GM19035 (cell line): Measurements from ENCODE around the gene RPS8.
"Not testable (repeated sequence)": the region's sequence is repeated elsewhere in the genome, so short reads cannot be mapped to it uniquely, and the experiment has no call there.

Experiments
- ATAC-seq: cut with Tn5 transposase; IDR thresholded peaks from one replicate; pipeline ENCODE4 v1.9.1; 2021; ENCODE audit not compliant: unreplicated experiment

The RPS8 gene

DNA sequence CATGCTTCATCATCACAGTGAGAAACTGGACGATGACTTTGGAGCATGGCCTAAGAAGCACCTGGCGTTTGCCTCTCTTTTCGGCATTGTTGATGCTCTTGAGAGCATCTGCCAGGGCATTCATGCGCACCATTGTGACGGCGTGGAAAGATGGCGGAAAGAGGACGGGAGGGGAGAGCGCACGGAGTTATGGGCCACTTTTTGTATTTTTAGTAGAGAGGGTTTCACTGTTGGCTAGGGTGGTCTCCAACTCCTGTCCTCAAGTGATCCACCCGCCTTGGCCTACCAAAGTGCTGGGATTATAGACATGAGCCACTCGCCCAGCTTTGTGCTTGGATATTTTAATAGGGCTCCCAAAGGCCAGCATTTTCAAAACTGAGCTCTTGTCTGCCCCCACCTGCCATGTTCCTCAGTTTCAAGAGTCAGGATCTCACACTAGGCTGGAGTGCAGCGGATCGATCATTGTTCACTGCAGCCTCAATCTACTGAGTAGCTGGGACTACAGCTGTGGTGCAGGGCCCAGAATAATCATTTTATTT lies 5.3 kb downstream of the RPS8 start:
- no peak for ATAC-seq

DNA sequence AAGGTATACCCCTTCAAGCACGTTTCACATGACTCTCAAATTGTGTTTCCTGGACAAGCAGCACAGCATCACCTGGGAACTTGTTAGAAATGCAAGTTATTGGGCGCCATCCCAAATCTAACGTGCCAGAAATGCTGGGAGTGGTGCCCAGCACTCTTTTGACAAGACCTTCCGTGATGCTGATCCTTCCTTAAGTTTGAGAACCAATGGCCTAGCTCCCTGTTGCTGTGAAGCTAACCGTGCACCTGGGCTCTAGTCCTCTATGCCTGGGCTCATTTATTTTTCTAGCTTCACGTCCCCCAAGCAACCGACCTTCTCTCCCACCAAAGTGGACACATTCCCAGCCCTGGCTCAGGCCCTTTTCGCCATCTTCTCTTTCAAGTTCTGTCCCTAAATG lies 8.4 kb downstream of the RPS8 start:
- ATAC-seq, result no peak

DNA sequence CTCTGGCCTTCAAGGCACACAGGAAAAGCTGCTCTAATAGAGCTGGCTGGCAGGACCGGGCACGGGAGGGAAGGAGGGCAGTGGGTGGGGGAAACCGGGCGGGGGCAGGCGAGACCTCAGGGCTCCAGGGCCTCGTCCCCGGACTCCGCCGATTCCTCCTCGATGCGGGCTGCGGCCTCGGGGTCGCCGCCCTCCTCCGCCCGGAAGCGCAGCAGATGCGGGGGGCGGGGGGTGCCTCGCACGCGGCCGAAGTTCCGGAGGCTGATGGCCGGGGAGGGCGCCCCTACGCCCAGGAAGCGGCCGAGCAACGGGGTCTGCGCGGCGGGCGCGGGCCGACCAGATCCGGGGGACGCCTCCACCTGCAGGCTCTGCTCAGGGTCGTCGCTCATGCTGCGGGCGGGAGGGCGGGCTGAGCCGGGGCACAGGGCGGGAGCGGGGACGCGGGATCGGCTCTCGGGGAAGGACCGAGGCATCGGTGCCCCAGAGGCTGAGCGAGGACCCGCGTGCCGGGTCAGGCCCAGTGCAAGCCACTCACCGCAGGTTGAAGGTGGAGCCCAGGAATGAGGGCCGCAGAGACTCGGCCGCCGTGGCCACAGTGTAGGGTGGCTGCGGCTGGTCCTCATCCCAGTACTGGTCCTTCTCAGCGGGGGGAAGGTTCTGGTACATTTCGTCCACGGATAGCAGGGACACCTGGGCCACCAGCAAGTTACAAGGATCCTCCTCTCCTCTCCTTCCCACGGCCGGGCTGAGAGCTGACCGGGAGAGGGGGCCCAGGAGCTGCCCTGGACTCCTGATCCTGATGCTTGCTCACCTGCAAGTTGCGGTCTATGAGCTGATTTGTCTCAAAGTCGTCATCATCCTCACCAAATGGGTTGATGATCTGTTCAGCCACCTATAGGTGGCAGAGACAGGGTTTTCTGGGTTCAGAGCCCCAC lies 9.0 kb downstream of the RPS8 start:
- ATAC-seq, result no peak

DNA sequence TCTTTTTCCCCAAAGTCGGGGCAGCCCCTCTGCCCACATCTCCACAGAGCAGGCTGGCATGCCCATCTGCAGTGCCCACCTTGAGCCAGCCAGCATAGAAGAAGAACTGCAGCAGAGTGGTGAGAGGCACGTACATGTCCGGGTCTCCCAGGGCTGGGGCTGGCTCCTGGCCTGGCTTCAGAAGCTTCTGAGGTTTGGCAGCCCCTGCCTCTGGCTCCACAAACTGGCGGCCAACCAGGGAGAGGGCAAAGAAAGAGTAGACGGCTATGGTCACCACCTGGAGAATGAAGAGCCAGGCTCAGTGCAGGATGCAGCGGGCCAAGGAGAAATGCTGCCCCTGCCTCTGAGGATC lies 9.7 kb downstream of the RPS8 start:
- no peak for ATAC-seq

DNA sequence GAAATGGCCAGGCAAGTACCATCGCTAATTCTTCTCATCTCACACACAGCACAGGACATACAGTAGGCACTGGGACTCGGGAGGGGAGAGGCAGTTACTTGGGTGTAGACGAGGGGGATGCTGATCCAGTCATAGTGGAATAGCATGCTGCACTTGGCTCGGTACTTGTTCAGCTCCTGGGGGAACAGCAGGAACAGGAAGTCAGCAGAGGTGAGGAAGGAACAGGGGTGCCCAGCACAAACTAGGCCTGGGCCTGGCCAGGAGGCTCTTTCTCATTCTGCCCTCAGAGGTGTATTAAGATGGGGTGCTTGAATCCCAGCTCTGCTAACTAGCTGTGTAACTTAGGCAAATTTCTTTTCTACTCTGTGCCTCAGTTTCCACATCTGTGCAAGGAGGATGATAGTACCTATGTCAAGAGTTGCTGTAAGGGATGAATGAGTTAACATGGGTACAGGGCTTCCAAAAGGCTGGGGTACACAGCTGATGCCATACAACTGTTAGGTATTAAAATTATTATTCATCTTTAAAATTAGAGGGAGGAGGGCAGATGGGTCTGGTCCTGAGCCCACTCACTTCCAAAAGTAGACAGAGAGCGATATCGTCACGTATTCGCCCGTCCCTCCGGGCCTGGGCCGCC lies 10.3 kb downstream of the RPS8 start:
- no peak for ATAC-seq

DNA sequence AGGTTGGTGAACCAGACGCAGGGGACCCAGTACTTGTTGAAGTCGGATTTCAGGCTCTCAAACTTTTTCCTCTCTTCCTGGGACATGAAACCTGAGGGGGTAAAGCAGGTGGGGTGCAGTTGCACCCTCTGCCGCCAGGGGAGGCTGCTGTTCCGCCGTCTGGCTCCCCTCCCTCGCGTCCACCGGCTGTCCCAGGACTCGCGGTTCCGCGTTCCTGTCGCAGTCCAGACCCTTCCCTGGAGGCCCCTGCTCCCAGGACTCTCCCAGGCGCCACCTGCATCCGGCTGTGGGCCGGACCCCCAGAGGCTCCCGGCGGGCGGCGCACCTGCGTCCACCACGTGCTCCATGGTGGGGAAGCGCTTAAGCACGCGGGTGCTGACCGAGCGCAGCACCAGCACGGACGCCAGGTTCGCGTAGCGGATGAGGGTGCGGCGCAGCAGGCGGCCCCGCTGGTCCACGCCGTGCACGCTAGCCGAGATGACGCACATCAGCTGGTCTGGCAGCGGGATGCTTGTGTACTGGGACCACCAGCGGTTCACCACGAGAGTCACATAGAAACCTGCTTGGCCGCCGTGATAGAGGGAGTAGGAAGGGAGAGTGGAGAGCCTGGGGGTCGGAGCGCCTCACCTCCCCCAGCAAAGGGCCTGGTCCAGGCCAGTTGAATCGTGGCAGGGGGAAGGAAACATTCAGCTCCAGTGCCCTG lies 10.9 kb downstream of the RPS8 start:
- ATAC-seq, result no peak

DNA sequence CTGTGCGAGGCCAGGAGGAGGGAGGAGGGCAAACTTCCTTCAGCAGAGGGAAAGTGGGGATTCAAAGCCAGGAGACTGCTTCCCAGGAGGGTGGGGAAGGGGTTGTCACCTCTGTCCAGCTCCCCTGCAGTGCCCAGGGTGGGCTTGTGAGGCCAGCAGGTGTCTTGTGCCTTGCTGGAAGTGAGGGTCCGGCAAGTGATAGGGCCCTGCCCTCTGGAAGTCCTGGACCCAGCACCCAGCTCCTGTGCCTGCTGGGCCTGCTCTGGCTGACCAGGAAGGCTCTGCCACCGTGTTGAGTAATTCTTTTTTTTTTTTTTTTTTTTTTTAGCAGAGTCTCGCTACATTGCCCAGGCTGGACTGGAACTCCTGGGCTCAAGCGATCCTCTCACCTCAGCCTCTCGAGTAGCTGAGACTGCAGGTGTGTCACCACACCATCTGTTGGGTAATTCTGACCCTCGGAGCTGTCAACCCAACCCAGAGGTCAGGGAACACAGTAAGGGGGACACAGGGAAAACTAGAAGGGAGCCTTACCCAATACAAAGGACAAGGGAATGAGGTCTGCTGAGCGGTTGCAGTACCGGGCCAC lies 11.6 kb downstream of the RPS8 start:
- ATAC-seq, result no peak

DNA sequence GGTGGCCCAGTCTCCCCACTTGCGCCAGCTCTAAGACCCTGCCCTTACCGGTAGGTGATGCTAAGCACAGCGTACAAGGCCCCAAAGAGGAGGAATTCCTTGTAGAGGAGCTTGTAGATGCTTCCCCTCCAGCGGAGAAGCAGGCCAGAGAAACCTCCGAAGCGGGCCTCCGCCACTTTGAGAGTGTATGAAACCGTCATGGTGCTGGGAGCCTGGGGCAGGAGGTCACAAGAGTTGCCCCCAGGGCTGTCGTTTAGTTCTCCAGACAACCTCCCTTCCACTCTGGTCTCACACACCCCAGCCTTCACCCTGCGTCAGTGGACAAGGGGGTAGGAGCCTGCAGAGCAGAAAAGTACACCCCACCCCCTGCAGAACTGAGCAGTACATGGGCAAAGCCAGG lies 12.2 kb downstream of the RPS8 start:
- no peak for ATAC-seq

DNA sequence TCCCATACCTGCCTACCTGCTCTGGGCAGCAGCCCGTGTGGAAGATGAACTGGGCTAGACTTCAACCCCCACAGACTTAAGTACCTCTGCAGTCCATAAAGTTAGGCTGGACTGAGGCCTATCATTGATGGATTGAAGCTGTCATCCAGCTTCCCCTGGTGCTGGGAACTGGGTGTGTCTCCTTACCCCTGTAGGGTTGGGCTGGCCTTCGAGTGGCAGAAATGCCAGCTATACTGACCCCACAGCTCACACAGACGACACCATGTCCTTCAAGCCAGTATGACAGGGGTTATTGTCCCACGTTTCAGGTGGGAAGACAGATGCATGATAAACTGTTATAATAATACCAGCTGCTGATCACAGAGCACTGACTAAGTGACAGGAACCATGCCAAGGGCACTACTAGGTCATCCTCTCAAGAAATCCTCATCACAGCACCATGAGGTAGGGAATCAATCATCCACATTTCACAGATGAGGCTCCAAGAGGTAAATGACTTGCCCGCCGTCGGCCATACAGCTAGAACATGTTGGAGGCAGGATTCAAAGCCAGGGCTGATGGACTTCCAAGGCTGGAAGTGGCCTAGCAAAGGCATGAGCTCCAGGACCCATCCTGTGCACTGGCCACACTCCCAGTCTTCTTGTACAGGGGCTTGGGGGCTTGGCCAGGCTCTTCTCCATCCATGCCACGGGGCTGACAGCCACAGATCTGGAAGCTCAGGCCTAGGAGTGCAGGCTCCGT lies 12.9 kb downstream of the RPS8 start, which contains the start of gene BEST4:
Gene BEST4, minus strand, starts transcription at position 51 of the 741 bp plus-strand sequence. CDS start 465 bp downstream, outside the sequence.
- ATAC-seq, result no peak

DNA sequence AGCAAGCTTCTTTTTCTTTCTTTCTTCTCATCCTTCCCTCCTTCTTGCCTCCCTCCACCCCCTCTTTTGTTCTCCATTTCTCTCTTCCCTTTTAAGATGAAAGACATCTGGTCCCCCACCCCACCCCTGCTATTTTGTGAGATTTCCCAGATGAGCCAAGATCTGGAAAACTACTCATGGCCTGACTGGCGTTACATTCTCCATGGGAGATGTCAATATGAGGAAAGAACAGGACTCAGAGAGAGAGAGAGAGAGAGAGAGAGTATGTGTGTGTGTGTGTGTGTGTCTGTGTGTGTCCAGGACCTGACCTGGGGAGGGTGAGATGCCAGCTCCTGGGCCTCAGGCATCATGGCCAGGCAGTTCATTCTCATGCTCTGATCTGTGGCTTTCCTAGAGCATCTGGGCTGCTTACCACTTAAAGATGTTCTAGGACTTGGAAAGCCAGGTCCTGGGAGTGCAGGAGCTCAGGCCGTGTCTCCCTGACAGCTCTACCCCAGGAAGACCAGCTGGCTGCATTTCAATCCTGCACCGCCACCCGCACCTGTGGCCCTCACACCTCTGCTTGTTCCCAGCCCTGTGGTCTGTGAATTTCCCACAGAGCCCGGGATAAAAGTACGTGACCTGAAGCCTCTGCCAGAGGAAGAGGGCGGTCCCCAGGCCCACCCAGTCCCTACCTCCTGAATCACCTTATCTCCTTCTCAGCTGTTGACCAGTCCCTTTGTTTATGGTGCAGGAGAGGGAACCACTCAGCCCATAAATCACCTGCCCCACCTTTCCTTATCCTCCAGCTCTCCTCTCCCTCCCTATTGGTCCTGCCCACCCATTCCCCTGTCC lies 15.8 kb downstream of the RPS8 start:
- no peak for ATAC-seq

DNA sequence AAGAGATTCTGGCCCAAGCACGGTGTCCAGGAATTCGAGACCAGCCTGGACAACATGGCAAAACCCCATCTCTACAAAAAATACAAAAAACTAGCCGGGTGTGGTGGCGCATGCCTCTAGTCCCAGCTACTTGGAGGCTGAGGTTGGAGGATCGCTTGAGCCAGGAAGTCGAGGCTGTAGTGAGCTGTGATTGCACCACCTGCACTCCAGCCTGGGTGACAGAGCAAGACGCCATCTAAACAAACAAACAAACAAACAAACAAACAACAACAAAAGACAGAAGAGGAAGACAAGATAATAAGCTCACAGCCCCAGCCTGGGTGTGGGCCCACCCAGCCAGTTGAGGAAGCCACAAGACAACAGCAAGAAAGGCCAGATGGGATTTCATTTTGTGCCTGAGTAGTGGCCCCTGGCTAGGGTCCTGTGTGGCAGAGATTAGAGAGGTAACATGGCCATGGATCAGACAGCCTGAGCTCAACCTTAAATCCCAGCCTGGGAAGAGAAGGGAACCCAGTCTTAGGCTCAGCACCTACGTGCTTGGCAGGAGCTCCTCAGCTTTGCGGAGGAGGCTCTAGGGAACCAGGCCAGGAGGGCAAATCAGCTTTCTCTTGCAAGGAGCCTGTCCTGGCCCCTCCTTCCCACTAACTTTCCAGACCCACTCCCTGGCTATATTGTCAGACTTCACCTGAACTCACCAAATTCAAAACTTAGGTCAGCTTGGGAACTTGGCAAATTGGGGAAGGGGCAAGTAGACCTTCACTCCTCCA lies 17.6 kb downstream of the RPS8 start:
- ATAC-seq, result no peak

DNA sequence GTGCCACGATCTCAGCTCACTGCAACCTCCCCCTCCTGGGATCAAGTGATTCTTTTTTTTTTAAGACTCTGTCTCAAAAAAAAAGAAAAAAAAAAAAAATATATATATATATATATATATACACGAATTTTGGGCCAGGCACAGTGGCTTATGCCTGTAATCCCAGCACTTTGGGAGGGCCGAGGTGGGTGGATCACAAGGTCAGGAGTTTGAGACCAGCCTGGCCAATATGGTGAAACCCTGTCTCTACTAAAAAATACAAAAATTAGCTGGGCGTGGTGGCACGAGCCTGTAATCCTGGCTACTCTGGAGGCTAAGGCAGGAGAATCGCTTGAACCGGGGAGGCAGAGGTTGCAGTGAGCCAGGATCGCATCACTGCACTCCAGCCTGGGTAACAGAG lies 22.5 kb downstream of the RPS8 start:
- not testable (repeated sequence) for ATAC-seq

DNA sequence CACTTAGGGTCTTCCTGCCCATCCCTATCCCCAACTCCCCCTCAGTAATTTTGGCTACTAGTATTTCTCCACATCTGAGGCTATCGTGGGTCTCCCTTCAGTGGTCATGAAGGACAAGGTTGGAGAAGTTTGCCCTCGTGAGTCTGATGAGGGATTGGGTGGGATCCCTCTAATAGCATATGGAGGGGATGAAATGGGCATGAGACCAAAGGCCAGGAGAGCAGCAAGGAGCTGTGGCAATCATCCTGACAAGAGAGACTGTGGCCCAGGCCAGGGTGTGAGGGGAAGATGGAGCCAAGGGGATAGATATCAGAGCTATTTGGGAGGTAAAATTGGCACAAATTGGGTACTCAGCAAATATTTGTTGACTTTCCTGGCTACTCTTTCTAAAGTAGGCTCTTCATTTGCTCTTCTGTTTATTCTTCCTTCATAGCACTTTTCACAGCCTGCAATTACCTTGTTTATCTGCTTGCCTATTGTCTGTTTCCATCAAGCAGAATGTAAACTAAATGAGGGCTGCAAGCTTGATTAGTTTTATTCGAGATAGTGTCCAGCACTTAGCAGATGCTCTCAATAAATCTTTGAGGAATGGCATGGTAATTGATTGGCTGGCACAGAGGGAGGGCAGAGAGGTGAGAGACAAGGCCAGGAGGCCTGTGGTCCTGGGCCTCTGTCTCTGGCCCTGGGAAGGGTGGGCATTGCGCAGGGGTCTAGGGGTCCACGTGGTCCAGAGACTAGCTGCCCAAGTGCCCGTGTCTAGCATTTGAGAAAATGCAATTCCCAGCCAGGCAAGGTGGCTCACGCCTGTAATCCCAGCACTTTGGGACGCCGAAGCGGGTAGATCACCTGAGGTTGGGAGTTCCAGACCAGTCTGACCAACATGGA lies 23.4 kb downstream of the RPS8 start:
- no peak for ATAC-seq

DNA sequence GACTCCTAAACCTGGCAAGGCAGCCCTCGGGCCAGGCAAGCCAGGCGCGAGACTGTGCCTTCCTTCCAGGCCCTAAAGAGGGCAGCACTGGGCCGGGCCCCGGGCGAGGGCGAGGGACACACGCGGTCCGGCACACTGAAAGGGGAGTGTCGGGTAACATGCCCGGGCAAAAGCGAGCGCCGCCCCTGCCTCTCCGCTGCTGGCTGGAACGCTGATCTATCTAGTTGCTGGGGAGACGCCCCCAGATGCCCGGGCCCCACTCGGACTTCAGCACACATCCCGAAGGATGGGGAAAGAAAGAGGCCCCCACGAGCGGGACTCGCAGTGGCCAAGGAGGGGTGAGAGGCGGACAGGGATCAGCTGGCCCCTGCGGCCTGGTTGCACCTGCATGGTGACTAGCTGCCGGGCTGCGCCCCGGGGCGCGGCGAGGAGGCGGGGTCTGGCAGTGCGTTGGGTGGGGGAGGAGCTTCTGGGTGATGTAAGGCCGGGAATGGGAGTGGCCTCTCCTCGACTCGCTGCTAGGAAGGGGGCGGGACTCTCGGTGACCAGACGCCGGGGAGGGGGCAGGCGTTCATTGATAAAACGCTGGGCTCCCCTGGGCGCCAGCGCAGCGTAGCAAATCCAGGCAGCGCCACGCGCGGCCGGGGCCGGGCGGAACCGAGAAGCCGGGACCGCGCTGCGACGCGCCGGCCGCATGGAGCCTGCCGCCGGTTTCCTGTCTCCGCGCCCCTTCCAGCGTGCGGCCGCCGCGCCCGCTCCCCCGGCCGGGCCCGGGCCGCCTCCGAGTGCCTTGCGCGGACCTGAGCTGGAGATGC lies 24.6 kb downstream of the RPS8 start, which contains the start of gene PLK3:
Gene PLK3, plus strand, starts transcription at position 608 of the 815 bp plus-strand sequence. Its CDS starts 87 bp downstream, at position 695.
- ATAC-seq, result peak; percentile 80

DNA sequence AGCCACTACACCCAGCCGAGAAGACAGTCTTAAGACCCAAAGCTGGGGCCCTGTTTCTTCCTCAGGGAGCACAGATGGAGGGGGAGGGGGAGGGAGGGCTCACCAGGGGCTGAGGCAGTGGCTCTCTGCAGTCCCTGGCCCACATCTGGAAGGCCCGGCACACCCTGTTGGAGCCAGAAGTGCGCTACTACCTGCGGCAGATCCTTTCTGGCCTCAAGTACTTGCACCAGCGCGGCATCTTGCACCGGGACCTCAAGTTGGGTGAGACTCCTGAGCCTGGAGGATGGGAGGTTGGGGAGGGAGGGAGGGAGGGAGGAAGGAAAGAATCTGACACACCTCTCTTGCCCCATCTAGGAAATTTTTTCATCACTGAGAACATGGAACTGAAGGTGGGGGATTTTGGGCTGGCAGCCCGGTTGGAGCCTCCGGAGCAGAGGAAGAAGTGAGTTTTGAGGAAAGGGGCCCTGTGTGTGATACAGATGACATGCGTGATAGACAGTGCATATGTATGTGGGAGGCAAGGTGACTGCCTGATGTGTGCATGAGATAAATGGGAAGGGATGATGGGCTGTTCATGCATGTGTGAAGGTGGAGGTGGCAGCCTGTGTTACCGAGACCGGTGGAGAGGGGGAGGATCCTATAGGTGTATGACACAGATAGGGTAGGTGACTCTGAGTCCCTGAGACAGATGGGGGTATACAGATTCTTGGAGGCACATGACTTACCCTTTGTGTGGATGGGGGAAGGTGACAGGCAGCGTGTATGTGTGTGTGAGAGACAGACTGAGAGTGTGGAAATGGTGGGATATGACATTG lies 26.4 kb downstream of the RPS8 start:
- ATAC-seq, result no peak
